HL-60 (cell line): ENCODE data around the gene IL31RA.

ENCODE experiments used
- DNase-seq, 2 experiments: peaks; one replicate each; pipeline ENCODE4 v3.0.0-alpha.2; 2010 to 2020; ENCODE audit warnings: low read depth in 1 of 2, low spot score in 1 of 2
- H3K27ac ChIP-seq: fragments of 250-450 bp; sonication (Bioruptor Pico); replicated peaks from 2 replicates; pipeline ENCODE4 v1.5.1; 2020; ENCODE audit warnings: mild to moderate bottlenecking, moderate library complexity
- H3K27me3 ChIP-seq: fragments of 250-450 bp; sonication (Bioruptor Pico); 2 replicates; pipeline ENCODE4 v1.5.1; 2021; ENCODE audit warnings: mild to moderate bottlenecking, moderate library complexity; ENCODE audit not compliant: insufficient read depth, poor library complexity, severe bottlenecking
- H3K4me3 ChIP-seq: replicated peaks from 2 replicates; pipeline ENCODE4 v1.5.1; 2011; ENCODE audit warnings: mild to moderate bottlenecking, control low read depth, low read length; ENCODE audit not compliant: insufficient read depth
- CTCF ChIP-seq: IDR thresholded peaks from one replicate; pipeline ENCODE4 v1.5.1; 2011; ENCODE audit warnings: low read length, control low read depth, inconsistent platforms; ENCODE audit not compliant: insufficient read depth
- GABPA ChIP-seq: IDR thresholded peaks from 2 replicates; pipeline ENCODE4 v1.6.1; 2012; ENCODE audit warnings: low read depth
- POLR2AphosphoS5 ChIP-seq: IDR thresholded peaks from 2 replicates; pipeline ENCODE4 v1.6.1; 2012; ENCODE audit warnings: low read depth
- SPI1 ChIP-seq: IDR thresholded peaks from 2 replicates; pipeline ENCODE4 v1.6.1; 2012; ENCODE audit warnings: low read depth, mild to moderate bottlenecking, borderline replicate concordance
- TF ChIP-seq, protein P1 (sequence below): IDR thresholded peaks from 2 replicates; pipeline ENCODE4 v1.6.1; 2012; ENCODE audit warnings: low read depth; ENCODE audit not compliant: insufficient replicate concordance

The IL31RA gene

GRCh38 chr5:55888205-55888604 lies 37.0 kb downstream of the IL31RA start:
- H3K4me3 ChIP-seq: no peak overlapping the region
- TF ChIP-seq GABPA: no peak
- TF ChIP-seq, protein P1, sequence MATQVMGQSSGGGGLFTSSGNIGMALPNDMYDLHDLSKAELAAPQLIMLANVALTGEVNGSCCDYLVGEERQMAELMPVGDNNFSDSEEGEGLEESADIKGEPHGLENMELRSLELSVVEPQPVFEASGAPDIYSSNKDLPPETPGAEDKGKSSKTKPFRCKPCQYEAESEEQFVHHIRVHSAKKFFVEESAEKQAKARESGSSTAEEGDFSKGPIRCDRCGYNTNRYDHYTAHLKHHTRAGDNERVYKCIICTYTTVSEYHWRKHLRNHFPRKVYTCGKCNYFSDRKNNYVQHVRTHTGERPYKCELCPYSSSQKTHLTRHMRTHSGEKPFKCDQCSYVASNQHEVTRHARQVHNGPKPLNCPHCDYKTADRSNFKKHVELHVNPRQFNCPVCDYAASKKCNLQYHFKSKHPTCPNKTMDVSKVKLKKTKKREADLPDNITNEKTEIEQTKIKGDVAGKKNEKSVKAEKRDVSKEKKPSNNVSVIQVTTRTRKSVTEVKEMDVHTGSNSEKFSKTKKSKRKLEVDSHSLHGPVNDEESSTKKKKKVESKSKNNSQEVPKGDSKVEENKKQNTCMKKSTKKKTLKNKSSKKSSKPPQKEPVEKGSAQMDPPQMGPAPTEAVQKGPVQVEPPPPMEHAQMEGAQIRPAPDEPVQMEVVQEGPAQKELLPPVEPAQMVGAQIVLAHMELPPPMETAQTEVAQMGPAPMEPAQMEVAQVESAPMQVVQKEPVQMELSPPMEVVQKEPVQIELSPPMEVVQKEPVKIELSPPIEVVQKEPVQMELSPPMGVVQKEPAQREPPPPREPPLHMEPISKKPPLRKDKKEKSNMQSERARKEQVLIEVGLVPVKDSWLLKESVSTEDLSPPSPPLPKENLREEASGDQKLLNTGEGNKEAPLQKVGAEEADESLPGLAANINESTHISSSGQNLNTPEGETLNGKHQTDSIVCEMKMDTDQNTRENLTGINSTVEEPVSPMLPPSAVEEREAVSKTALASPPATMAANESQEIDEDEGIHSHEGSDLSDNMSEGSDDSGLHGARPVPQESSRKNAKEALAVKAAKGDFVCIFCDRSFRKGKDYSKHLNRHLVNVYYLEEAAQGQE: no peak
- TF ChIP-seq POLR2AphosphoS5: no peak
- no peak for TF ChIP-seq SPI1
- TF ChIP-seq CTCF: no peak
- no peak overlapping the region for H3K27ac ChIP-seq
- DNase-seq: no peak
- no peaks in the 10 kb centered on the region for H3K27me3 ChIP-seq

DNA sequence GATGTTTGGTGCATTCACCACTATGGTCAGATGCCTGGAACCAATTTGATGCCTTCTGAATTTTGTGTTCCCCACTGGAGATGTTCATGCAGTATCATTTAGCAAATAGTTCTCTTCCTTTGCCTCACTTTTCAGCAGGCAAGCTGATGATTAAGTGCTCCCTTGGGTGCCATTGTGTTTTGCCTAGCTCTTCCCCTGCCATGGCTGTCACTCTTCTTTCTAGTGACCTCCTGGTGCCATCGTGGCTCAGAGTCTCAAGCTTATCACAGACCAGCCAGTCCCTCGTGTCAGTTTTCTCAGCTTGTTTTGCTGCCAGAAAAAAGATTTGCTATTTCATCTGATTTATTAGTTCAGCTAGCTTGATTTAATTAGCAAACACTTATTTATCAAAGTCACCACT lies 41.3 kb downstream of the IL31RA start:
- TF ChIP-seq GABPA (no peak), SPI1 (no peak), CTCF (no peak)
- TF ChIP-seq, protein P1: no peak
- H3K27ac ChIP-seq: no peak overlapping the region
- DNase-seq: no peak
- no peak overlapping the region for H3K4me3 ChIP-seq
- H3K27me3 ChIP-seq: no peaks in the 10 kb centered on the region

DNA sequence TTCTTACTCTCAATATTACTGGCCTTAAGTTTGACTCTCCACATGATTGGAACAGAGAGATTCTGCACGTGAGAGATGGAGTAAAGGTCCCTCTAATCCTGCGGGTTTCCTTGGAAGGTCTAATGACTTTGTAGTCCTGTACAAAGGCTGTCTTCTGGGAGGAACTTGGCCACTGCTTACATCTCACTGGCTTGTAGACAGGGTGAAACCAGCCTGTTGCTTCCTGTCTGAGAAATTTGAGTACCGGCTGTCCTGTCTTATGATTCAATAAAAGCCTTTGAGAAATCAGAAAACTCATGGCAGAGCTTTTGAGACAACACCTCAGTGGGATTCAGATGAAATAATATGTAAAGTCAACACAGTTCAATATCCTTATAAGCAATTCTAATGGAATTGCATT lies 43.0 kb downstream of the IL31RA start:
- no peak overlapping the region for H3K27ac ChIP-seq
- no peak for TF ChIP-seq CTCF
- TF ChIP-seq SPI1: no peak
- TF ChIP-seq, protein P1: no peak
- TF ChIP-seq GABPA: no peak
- TF ChIP-seq POLR2AphosphoS5: no peak
- no peak overlapping the region for H3K4me3 ChIP-seq
- DNase-seq: no peak
- H3K27me3 ChIP-seq: no peaks in the 10 kb centered on the region
